ENCODE data around the gene IQGAP1. TPM values are rescaled to one million over a fixed set of nuclear protein-coding genes. Genes with fewer than 3 reads are reported as not detected.
A peak's percentile ranks its signal among the peaks of the same experiment; 100 is the strongest.

IQGAP1 gene
- polyA plus RNA-seq, 1 donor (not counting 4 experiments of a cell fraction or from before 2014, with no cell fraction given): 310 TPM

GRCh38 chr15:90418627-90419026 is 30.6 kb downstream of the IQGAP1 start:
- H3K79me2 ChIP-seq (ENCODE audit: control insufficient read depth, insufficient read depth, low read length): peaks cover 87% of the 10 kb centered on the region
- H3K9me3 ChIP-seq (ENCODE audit: control insufficient read depth, low read depth, low read length): no peaks in the 10 kb centered on the region
- DNase-seq (ENCODE audit: low read depth, low spot score): no peak
- no peak for FAIRE-seq
- H3K9ac ChIP-seq (ENCODE audit: control insufficient read depth, extremely low read depth, insufficient read depth, low read length): peak overlapping the region; percentile 10
- no peak for TF ChIP-seq CTCF (optimal IDR thresholded peaks at IDR 0.05 in 1 of 3, IDR thresholded peaks at IDR 0.05 in 1 of 3, conservative IDR thresholded peaks at IDR 0.05 in 1 of 3; ENCODE audit: extremely low read depth in 1 of 3, insufficient read depth in 2 of 3, low read length in 3 of 3)
- no peak for TF ChIP-seq EZH2 (IDR thresholded peaks at IDR 0.05; ENCODE audit: low read length)
- no peak overlapping the region for H3K4me3 ChIP-seq (ENCODE audit: control insufficient read depth in 2 of 3, extremely low read depth in 1 of 3, insufficient read depth in 2 of 3, low read depth in 1 of 3, low read length in 3 of 3)
- H3K9me1 ChIP-seq (ENCODE audit: control insufficient read depth, extremely low read depth, insufficient read depth, low read length): no peaks in the 10 kb centered on the region
- H2AFZ ChIP-seq (ENCODE audit: control insufficient read depth, low read length): no peak overlapping the region
- no peak overlapping the region for H3K4me2 ChIP-seq (ENCODE audit: control insufficient read depth, extremely low read depth, insufficient read depth, low read depth, low read length)
- no peaks in the 10 kb centered on the region for H3K27me3 ChIP-seq (ENCODE audit: control insufficient read depth, extremely low read depth, insufficient read depth, low read length)
- peaks cover 20% of the 10 kb centered on the region for H4K20me1 ChIP-seq (ENCODE audit: control insufficient read depth, extremely low read depth, insufficient read depth, low read length)
- dilution Hi-C loops (cut with MboI; ENCODE audit: extremely low pct_ligation_motif_present, low sequenced_read_pairs): no loop called here
- peaks cover 46% of the 10 kb centered on the region for H3K4me1 ChIP-seq (ENCODE audit: control insufficient read depth, extremely low read depth, insufficient read depth, low read length)
- H3K36me3 ChIP-seq (ENCODE audit: control insufficient read depth in 2 of 2, extremely low read depth in 1 of 2, insufficient read depth in 2 of 2, low read length in 2 of 2): peaks cover 0 to 2% of the 10 kb centered on the region in 2 experiments
- peak overlapping the region; percentile 78 for H3K27ac ChIP-seq (ENCODE audit: control insufficient read depth, insufficient read depth, low read length)

- Histone ChIP-seq H3K27me3 (ENCODE audit: control insufficient read depth, extremely low read depth, insufficient read depth, low read length) (no peaks in the 10 kb centered on the region), H3K9ac (ENCODE audit: control insufficient read depth, extremely low read depth, insufficient read depth, low read length) (peak overlapping the region; percentile 10), H3K4me3 (ENCODE audit: control insufficient read depth in 2 of 3, extremely low read depth in 1 of 3, insufficient read depth in 2 of 3, low read depth in 1 of 3, low read length in 3 of 3) (peak overlapping the region in 1 of 3 experiments; percentile 0), H3K27ac (ENCODE audit: control insufficient read depth, insufficient read depth, low read length) (peak overlapping the region; percentile 78), H3K4me1 (ENCODE audit: control insufficient read depth, extremely low read depth, insufficient read depth, low read length) (peaks cover 42% of the 10 kb centered on the region), H3K79me2 (ENCODE audit: control insufficient read depth, insufficient read depth, low read length) (peaks cover 88% of the 10 kb centered on the region), H3K36me3 (ENCODE audit: control insufficient read depth in 2 of 2, extremely low read depth in 1 of 2, insufficient read depth in 2 of 2, low read length in 2 of 2) (peaks cover 0 to 2% of the 10 kb centered on the region in 2 experiments), H3K9me1 (ENCODE audit: control insufficient read depth, extremely low read depth, insufficient read depth, low read length) (no peaks in the 10 kb centered on the region), H3K9me3 (ENCODE audit: control insufficient read depth, low read depth, low read length) (no peaks in the 10 kb centered on the region), H2AFZ (ENCODE audit: control insufficient read depth, low read length) (no peak overlapping the region), H3K4me2 (ENCODE audit: control insufficient read depth, extremely low read depth, insufficient read depth, low read depth, low read length) (peak overlapping the region; percentile 83), H4K20me1 (ENCODE audit: control insufficient read depth, extremely low read depth, insufficient read depth, low read length) (peaks cover 22% of the 10 kb centered on the region)
- dilution Hi-C loops (cut with MboI; ENCODE audit: extremely low pct_ligation_motif_present, low sequenced_read_pairs): no loop called here
- FAIRE-seq (no peak), DNase-seq (ENCODE audit: low read depth, low spot score) (no peak)
- TF ChIP-seq EZH2 (IDR thresholded peaks at IDR 0.05; ENCODE audit: low read length) (no peak), CTCF (optimal IDR thresholded peaks at IDR 0.05 in 1 of 3, IDR thresholded peaks at IDR 0.05 in 1 of 3, conservative IDR thresholded peaks at IDR 0.05 in 1 of 3; ENCODE audit: extremely low read depth in 1 of 3, insufficient read depth in 2 of 3, low read length in 3 of 3) (no peak)
Observed at GRCh38 chr15:90419206-90419605, 31.2 kb downstream of the IQGAP1 start.
